ENCODE data around the gene MEIS2.

- TF ChIP-seq CTCF (IDR thresholded peaks at IDR 0.05) (no peak), POLR2A (IDR thresholded peaks at IDR 0.05) (no peak)
Measured at GRCh38 chr15:37111427-37111717, 11.0 kb upstream of the MEIS2 start.

All from thyroid gland (tissue), 4 donors.